Superior temporal gyrus (tissue), 1 donor: ENCODE measurements around the gene NRG2.

Experiments
- DNase-seq: peaks from one replicate; pipeline ENCODE4 v3.0.0-alpha.2; 2016; ENCODE audit errors: extremely low spot score

NRG2 gene

DNA sequence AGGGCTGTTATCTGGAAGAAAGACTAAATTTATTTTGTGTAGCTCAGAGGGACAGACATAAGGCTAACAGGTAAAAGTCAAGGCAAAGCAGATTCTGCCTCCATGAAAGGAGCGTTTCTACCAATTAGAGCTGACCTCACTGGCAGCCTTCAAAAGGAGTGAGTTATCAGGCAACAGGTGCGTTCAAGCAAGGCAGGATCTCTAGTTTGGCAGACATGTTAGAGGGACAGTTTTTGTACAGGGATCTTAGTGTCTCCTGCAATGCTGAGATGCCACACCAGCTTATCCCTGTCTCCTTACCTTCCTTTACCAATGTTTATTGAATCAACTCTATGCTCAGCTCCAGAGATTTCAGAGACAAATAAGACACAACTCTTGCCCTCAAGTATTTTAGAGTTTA lies 73.8 kb downstream of the NRG2 start:
- DNase-seq: no peak

- DNase-seq: peak; percentile 88
These were observed 74.4 kb downstream of the NRG2 start for GRCh38 chr5:139968547-139969261.

DNA sequence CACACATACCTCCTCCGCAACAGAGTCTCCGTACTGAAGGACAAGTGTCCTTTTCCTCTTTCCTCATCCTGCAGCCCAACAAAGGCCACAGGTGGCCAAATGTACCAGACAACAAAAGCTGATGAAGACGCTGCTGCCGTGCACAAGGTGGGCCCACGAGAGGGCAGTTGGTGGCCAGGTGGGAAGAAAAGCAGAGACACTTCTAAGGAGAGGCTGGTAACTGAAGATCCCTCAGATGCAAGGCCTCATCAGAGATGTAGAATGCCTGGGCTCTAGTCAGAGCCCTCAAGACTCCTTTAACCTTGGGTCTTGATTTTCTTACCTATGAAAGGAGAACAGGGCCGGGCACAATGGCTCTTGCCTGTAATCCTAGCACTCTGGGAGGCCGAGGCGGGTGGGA lies 75.7 kb downstream of the NRG2 start:
- no peak for DNase-seq

GRCh38 chr5:139966856-139967255 lies 76.2 kb downstream of the NRG2 start:
- DNase-seq: no peak

DNA sequence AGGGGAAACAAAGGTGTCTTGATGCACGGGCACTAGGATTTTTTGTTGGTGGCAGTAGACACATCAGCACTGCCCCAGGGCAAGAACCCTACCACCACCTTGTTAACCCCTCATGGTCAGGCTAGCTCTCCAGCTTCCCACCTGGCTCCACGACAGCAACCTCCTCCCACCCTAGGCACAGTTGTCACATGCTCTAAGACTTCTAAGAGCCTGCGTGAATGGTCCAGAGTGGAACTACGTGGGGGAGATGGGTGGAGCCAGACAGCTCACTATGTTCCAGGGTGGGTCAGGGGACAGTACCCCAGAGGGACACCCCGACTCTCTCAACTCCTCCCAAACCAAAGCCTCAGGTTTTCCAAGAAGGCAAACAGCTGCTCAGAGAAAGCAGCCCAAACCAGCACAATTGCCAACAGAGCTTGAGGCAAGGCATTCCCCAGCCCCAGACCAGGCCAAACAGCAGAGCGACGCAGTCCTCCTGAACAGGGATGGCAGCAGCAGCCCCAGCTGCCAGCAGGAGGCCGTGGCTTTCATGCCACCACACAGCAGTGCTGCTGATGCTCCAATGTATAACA lies 78.0 kb downstream of the NRG2 start:
- DNase-seq: no peak

- DNase-seq: no peak
These were observed 78.7 kb downstream of the NRG2 start for GRCh38 chr5:139964266-139964993.

DNA sequence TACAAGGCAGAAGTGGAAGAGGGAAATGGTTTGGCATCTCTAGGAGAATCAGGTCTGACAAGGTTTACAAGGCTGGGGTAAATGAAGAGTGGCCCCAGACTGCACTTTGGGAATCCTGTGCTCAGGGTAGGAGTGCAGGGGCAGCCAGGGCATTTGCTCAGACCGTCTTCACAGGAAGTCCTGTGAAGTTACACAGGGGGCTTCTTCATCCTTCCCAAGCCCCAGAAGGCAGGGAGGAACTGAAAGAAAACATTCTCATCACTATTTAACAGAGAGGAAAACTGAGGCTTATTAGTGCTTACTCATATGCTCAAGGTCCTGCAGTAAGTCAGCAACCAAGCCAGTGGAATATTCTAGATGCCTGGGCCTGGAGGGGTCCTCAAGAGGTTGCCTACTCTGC lies 80.7 kb downstream of the NRG2 start:
- DNase-seq: no peak

GRCh38 chr5:139961435-139962157 lies 81.5 kb downstream of the NRG2 start:
- no peak for DNase-seq

GRCh38 chr5:139960723-139961383 lies 82.2 kb downstream of the NRG2 start:
- no peak for DNase-seq

DNA sequence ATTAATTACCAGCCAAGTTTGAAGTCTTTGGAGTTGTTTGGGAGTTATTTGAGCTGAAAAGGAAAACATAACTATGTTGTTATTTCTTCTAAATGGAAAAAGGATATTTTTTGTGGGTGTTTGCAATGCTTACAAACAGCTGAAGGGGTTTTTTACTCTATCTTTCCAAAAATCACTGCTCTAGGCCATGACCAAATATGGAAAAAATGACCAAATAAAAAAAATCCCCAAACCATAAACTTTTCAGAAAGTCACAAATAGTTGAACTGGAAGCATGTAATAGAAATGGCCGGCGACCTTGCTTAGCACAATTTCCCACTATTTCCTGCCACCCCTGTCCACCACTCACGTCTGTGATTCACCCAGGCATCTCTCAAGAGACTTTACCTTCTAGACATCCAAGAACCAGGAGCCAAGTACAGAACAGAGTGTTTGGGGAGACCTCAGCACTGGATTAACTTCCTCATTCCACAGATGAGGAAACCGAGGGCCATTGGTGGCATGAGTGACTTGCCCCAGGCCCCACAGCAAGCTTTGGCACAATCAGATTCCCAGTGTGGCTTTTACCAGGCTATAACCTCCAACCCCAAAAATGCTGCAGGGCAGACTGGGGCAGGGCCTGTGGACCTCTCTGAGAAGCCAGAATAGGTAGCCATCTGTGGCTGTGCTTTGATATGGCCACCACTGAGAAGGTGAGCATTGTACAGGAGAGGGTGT lies 84.5 kb downstream of the NRG2 start:
- no peak for DNase-seq

DNA sequence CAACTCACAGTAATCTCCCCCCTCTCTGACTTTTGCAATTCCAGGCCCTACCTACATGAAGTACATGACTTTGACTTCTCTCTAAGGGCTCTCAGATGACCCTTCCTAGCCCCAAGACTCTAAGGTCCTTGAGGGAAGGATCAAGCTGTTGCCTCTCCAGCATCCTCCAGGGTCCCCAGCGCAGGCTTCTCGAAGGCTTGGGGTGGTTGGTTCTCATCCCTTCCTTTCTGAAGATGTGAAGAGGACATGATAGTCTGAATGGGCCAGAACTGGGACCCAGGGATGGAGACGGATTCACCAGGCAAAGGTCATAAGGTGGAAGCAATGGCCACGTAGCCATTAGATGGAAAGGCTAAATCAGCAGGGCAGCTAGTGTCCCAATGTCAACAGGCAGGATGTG lies 86.8 kb downstream of the NRG2 start:
- no peak for DNase-seq

DNA sequence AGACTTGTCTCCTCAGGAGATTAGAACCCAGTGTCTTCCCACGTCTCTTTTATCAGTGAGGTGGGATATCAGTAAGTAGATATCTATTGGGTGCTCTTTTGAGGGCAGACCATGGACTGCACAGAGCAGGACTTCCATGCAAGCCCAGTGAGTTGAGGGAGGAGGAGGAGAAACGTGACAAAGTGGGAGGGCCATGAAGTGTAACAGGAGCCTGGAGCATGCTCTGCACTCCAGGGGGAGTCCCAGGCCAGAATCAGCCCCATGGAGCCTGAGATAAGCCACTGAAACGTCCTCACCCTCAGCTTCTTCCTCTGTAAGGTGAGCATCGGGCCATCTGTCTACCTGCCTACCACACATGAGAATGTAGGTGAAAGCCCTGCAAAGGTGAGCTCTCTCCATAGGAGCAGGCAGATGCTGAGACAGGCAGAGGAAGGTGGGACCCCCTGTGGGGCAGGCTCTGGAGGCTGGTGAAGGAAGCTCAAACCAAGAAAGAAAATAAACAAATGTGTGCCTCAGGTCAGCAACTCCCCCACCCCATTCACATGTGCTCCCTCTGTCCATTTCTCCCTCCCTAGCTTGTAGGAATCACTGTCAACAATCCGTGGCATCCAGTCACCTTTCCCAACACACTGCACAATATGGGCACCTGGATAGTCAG lies 87.4 kb downstream of the NRG2 start:
- no peak for DNase-seq

GRCh38 chr5:139955053-139955605 lies 88.0 kb downstream of the NRG2 start:
- DNase-seq: no peak

DNA sequence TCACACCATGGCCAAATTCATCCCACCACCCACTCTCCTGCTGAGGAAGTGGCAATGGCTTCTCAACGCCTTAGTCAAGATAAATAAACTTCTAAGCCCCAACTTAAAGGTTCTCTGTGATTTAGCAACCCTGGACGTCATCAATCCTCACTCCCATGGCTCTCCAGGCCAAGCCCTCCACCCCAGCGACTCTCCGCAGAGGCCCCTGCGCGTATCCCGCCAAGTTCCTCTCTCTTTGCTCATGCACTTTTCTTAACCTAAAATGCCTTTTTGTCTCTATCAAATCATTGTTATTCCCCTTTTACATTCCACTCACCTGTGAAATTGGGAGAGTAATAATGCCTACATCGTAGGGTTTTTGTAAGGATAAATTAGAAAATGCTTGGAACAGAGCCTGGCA lies 88.6 kb downstream of the NRG2 start:
- no peak for DNase-seq

DNA sequence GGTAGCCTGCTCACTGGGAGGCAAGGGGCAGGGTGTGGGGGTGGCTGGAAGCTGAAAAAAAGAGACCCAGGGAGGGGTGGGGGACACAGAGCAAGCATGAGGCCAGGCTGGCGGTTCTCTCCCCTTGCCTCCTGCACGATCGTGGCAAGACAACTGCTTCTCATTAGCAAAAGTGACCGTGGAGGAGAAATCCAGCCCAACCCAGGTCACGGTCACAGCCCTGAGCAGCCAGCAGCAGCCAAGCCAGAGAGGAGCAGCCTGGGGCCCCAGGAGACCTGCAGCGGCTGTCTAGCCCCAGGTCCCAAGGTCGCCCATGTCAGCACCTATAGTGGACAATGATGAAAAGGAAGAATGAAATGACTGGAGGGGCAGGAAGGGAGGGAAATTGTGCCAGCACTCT lies 89.1 kb downstream of the NRG2 start:
- no peak for DNase-seq

GRCh38 chr5:139952574-139952973 lies 90.5 kb downstream of the NRG2 start:
- DNase-seq: no peak

- no peak for DNase-seq
These were observed 91.1 kb downstream of the NRG2 start for GRCh38 chr5:139951983-139952382.

DNA sequence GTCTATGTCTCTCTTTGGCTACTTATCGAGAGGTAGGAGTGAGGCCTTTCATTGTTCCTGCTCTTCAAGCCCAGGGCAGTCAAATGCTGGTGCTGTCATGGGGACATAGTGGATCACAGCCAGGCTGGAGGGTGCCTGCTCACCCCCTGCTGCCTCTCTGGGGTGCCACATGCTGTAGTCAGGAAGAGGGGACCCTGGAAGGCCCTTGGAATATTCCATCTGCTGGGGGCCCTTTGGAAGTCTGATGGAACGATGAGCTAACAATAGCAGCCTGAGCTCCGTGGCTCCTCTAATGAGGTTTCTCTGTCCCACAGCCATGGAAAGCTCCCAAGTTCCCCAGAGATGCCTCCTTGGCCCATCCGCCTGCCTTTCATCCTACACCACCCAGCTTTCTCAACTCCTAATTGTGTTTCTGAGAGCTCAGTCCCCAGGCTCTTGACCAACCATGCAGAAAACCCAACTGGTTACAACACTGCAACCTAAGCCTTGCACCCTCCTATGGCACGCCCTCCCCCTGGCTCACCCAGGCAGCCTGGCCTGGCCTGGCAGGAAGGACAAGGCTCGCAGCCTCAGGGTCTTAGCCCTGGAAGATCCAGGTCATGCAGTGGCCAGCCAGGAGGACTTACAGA lies 91.7 kb downstream of the NRG2 start:
- DNase-seq: no peak

- no peak for DNase-seq
These were observed 92.7 kb downstream of the NRG2 start for GRCh38 chr5:139950436-139950835.

- DNase-seq: no peak
These were observed 93.4 kb downstream of the NRG2 start for GRCh38 chr5:139949710-139950109.
